ENCODE results near the gene PRKCA.
"Not testable (repeated sequence)": the region's sequence is repeated elsewhere in the genome, so short reads cannot be mapped to it uniquely, and the experiment has no call there.

The PRKCA gene

DNA sequence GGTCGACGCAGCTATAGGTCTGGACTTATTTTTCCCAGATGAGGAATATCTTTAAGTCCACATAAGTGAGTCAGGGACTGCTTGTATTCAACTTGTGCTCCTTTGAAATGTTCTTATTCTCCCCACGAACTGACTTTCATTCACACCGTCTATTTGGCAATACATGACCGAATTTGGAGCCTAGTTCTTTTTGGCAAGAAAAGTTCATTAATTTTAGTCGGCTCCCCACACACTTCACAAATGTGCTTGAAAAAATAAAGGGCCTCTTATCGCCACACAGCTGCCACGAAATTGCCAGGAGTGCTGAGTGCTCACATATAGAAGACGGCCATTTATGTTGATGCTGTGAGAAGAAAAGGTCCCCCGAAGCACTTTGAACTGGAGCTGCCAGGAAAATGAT lies 152.6 kb downstream of the PRKCA start:
- H3K9me3 Mint-ChIP-seq = peaks cover 24% of the 10 kb centered on the region
- no peak overlapping the region for H3K27ac Mint-ChIP-seq
- H3K4me1 Mint-ChIP-seq (ENCODE audit: low read depth) = peaks cover 41% of the 10 kb centered on the region
- no peaks in the 10 kb centered on the region for H3K27me3 Mint-ChIP-seq
- no peak overlapping the region for H3K4me3 Mint-ChIP-seq
- H3K36me3 Mint-ChIP-seq (ENCODE audit: low read depth) = peaks cover 82% of the 10 kb centered on the region
- no peak for DNase-seq

DNA sequence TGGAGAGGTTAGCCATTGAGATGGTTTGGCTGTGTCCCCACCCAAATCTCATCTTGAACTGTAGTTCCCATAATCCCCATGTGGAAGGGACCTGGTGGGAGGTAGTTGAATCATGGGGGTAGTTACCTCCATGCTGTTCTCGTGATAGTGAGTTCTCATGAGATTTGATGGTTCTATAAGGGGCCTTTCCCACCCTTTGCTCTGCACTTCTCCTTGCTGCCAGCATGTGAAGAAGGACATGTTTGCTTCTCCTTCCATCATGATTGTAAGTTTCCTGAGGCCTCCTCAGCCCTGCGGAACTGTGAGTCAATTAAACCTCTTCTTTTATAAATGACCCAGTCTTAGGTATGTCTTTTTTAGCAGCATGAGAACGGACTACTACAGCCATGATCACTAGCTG lies 155.1 kb downstream of the PRKCA start:
- Mint-ChIP-seq H3K4me1 (ENCODE audit: low read depth) (peaks cover 42% of the 10 kb centered on the region), H3K9me3 (peaks cover 24% of the 10 kb centered on the region), H3K36me3 (ENCODE audit: low read depth) (peaks cover 87% of the 10 kb centered on the region)
- not testable (repeated sequence) for H3K27me3 Mint-ChIP-seq, H3K27ac Mint-ChIP-seq, DNase-seq, H3K4me3 Mint-ChIP-seq

DNA sequence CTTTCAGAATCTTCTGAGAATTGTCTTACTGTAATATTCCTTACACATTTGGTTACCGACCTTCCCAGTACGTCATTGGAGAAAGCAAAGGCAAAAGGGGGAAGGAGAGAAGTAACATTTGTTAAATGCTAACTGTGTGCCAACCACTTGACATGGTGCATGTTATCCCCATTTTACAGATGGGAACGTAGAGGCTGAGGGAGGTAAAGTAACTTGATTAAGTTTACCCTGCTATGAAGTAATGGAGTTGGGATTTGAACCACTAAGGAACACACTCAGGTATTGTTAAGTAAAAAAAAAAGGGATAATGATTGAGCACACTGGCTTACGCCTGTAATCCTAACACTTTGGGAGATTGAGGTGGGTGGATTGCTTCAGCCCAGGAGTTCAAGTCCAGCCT lies 156.4 kb downstream of the PRKCA start:
- Mint-ChIP-seq H3K4me1 (ENCODE audit: low read depth) (peaks cover 47% of the 10 kb centered on the region), H3K4me3 (no peak overlapping the region), H3K36me3 (ENCODE audit: low read depth) (peaks cover 84% of the 10 kb centered on the region)

DNA sequence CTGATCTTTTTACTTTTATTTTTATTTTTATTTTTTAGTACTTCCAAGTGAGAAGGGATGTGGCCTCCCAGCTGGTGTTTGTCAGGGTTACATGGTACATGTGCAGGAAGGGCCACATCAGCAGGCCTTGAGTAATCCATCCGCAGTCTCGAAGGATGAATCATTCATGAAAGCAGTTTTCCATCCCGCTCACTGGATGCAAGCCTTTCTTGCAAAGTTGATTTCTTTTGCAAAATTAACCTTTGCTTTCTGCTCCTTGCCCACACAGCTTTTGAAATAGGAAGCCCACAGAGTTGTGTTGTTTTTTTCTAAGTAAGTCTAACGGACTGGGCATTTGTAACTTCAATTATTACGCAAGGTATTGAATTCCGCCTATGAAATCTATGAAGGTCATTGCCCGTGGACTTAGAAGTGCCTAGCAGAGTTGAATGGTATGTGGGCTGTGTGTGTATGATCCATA lies 157.4 kb downstream of the PRKCA start:
- H3K4me3 Mint-ChIP-seq = no peak overlapping the region

More for the DNA sequence above, 156.4 kb downstream of the PRKCA start:
- Mint-ChIP-seq H3K27ac (no peak overlapping the region), H3K9me3 (peaks cover 24% of the 10 kb centered on the region), H3K27me3 (no peaks in the 10 kb centered on the region)
- no peak for DNase-seq

DNA sequence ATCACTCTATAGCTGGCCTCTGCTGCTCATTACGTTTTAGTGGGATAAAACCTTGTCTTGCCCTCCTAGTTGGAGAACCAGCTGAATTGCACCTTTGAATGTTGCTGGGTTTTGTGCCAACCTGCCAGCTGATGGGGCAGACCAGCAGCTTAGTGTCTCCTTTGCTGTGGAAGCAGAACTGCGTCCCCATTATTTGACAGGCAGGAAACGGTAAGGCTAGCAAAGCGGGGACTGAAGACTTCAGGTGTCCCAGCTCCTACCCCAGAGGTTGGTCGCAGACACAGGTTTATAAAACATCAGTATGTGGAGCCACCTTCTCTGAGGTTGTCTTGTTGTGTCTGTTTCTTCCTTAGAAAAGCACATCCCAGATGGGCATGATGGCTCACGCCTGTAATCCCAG lies 158.1 kb downstream of the PRKCA start:
- H3K9me3 Mint-ChIP-seq = peaks cover 23% of the 10 kb centered on the region
- peaks cover 56% of the 10 kb centered on the region for H3K4me1 Mint-ChIP-seq (ENCODE audit: low read depth)
- H3K27me3 Mint-ChIP-seq = no peaks in the 10 kb centered on the region
- H3K4me3 Mint-ChIP-seq = no peak overlapping the region
- peak overlapping the region; percentile 6 for H3K27ac Mint-ChIP-seq
- DNase-seq = no peak
- H3K36me3 Mint-ChIP-seq (ENCODE audit: low read depth) = peaks cover 70% of the 10 kb centered on the region

More for the DNA sequence above, 157.4 kb downstream of the PRKCA start:
- H3K36me3 Mint-ChIP-seq (ENCODE audit: low read depth) = peaks cover 76% of the 10 kb centered on the region
- no peak for DNase-seq
- no peaks in the 10 kb centered on the region for H3K27me3 Mint-ChIP-seq
- H3K4me1 Mint-ChIP-seq (ENCODE audit: low read depth) = peaks cover 52% of the 10 kb centered on the region
- peaks cover 24% of the 10 kb centered on the region for H3K9me3 Mint-ChIP-seq
- peak overlapping the region; percentile 63 for H3K27ac Mint-ChIP-seq

DNA sequence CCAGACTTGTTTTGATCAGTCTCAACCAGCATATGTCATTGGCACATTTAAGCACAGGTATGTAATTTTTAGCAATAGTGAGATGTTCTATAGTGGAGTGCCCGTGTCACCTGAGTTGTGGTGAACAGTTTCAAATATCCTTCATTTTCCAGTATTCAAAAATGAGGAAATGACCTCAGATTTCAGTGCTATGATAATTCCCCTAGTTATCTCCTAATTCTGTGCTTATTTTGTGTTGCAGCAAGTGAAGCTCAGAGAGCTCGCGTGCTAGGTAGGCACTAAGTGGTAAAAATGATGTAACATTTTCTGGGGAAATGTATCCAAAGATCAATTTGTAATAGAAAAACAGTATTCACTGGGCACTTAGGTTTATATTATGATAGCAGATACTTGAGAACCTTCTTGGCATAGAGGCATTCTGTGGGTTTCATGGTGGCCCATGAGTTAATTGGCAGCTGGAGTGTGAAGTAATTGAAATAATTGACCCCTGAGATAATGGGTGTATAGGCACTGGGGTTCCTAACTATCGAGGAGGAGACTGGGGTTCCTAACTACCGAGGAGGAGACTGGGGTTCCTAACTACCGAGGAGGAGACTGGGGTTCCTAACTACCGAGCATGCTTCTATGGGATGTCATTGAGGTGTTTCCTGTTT lies 159.1 kb downstream of the PRKCA start:
- Mint-ChIP-seq H3K27me3 (no peaks in the 10 kb centered on the region), H3K9me3 (peaks cover 16% of the 10 kb centered on the region), H3K4me3 (no peak overlapping the region), H3K27ac (peak overlapping the region; percentile 32), H3K4me1 (ENCODE audit: low read depth) (peaks cover 66% of the 10 kb centered on the region), H3K36me3 (ENCODE audit: low read depth) (peaks cover 67% of the 10 kb centered on the region)
- DNase-seq = no peak

DNA sequence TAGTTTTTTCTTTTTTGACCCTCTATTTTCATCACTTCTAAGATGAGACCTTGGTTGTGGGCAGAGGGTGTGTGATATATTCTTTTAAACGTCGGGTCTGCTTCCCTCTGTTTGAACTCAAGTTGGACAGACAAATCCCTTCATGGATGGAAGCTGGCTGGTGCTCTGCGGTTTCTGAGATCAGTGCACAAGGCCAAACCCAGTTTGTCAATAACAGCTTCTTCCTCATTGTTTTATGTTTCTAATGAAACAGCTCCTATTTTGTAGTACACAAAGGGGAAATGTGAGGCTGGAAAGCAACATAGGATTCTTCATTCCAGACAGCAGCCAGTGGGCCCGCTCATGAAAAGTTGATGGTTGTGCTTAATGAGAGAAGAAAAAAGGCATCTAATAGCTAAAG lies 159.6 kb downstream of the PRKCA start:
- Mint-ChIP-seq H3K4me3 (no peak overlapping the region), H3K27me3 (no peaks in the 10 kb centered on the region), H3K36me3 (ENCODE audit: low read depth) (peaks cover 65% of the 10 kb centered on the region), H3K27ac (peak overlapping the region; percentile 32), H3K4me1 (ENCODE audit: low read depth) (peaks cover 71% of the 10 kb centered on the region), H3K9me3 (peaks cover 11% of the 10 kb centered on the region)
- DNase-seq = no peak

GRCh38 chr17:66464921-66465320 lies 162.5 kb downstream of the PRKCA start:
- no peak overlapping the region for H3K27ac Mint-ChIP-seq
- H3K27me3 Mint-ChIP-seq = no peaks in the 10 kb centered on the region
- peaks cover 57% of the 10 kb centered on the region for H3K36me3 Mint-ChIP-seq (ENCODE audit: low read depth)
- H3K9me3 Mint-ChIP-seq = no peaks in the 10 kb centered on the region
- H3K4me1 Mint-ChIP-seq (ENCODE audit: low read depth) = peaks cover 88% of the 10 kb centered on the region
- no peak overlapping the region for H3K4me3 Mint-ChIP-seq
- no peak for DNase-seq

- no peaks in the 10 kb centered on the region for H3K27me3 Mint-ChIP-seq
- peaks cover 87% of the 10 kb centered on the region for H3K4me1 Mint-ChIP-seq (ENCODE audit: low read depth)
- no peak for DNase-seq
- peaks cover 54% of the 10 kb centered on the region for H3K36me3 Mint-ChIP-seq (ENCODE audit: low read depth)
- H3K27ac Mint-ChIP-seq = peak overlapping the region; percentile 98
- H3K4me3 Mint-ChIP-seq = no peak overlapping the region
- no peaks in the 10 kb centered on the region for H3K9me3 Mint-ChIP-seq
These were observed 163.3 kb downstream of the PRKCA start for GRCh38 chr17:66465701-66466100.

- no peaks in the 10 kb centered on the region for H3K27me3 Mint-ChIP-seq
- peak overlapping the region; percentile 61 for H3K4me3 Mint-ChIP-seq
- peaks cover 55% of the 10 kb centered on the region for H3K36me3 Mint-ChIP-seq (ENCODE audit: low read depth)
- peak overlapping the region; percentile 98 for H3K27ac Mint-ChIP-seq
- H3K9me3 Mint-ChIP-seq = no peaks in the 10 kb centered on the region
- peaks cover 88% of the 10 kb centered on the region for H3K4me1 Mint-ChIP-seq (ENCODE audit: low read depth)
- no peak for DNase-seq
These were observed 163.8 kb downstream of the PRKCA start for GRCh38 chr17:66466106-66466820.

DNA sequence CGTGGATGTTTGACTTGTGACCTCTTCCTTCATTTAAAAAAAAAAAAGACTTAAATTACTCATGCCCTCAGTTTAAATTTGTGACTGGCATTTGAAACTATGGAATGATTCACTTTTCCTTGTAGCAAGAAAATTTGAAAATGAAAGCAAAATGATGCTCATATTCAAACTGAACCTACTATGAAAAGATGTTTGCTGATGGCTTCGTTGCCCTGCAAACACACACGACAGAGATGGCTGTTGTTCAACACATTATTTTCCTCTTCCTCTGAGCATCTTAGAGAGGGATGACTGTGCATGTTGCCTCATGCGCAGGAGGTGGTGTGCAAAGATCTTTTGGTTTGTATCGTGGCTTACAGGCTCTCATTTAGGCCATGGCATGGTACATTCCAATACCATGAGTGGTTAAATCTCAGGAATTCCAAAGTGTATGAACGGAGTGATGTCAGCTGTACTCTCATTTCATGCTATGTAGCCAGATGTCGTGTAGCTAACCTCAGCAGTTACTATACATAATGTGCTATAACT lies 164.5 kb downstream of the PRKCA start:
- Mint-ChIP-seq H3K36me3 (ENCODE audit: low read depth) (peaks cover 55% of the 10 kb centered on the region), H3K27ac (peak overlapping the region; percentile 98), H3K4me1 (ENCODE audit: low read depth) (peaks cover 86% of the 10 kb centered on the region), H3K4me3 (peak overlapping the region; percentile 61), H3K27me3 (no peaks in the 10 kb centered on the region), H3K9me3 (no peaks in the 10 kb centered on the region)
- DNase-seq = peak; percentile 55

- H3K4me1 Mint-ChIP-seq (ENCODE audit: low read depth) = peaks cover 85% of the 10 kb centered on the region
- peak overlapping the region; percentile 98 for H3K27ac Mint-ChIP-seq
- H3K36me3 Mint-ChIP-seq (ENCODE audit: low read depth) = peaks cover 63% of the 10 kb centered on the region
- H3K9me3 Mint-ChIP-seq = no peaks in the 10 kb centered on the region
- no peak for DNase-seq
- H3K27me3 Mint-ChIP-seq = no peaks in the 10 kb centered on the region
- H3K4me3 Mint-ChIP-seq = peak overlapping the region; percentile 19
These were observed 165.4 kb downstream of the PRKCA start for GRCh38 chr17:66467766-66468165.

DNA sequence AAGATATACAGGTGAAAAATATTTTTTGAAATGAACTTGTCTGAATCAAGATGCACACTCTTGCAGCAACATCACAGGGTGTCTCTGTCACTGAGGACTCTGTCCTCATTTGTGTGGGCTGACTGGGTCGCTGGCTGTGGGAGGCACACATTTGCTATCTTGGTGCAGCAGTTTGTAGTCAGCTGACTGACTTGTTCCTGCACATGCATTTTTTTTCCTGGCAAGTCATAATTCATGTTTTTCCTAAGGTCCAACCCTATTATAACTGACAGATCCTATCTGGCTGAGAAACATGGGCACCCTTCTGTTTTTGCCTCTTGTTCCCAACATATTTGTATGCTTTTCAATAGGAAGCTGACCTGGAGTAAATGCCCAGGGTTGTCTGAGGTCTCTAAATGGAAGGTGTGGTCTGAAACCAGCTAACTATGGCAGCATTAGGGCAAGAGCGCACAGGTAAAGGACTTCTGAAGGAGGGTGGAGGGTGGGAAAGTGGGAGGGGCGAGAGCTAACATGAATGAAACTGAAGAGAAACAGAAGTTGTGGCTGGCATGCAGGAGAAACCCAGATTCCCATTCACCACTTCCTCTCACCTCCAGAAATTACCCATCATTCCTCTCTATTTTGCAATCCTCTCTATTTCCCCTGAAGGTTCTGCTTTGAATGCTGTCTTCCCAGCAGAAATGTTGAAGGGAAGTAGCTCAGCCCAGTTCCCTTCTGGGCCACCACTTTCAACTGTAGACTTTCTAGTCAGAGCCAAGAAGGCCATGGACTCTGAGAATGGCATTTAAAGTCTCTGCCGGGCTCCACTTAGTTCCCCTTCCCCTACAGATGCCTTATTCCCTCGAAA lies 166.1 kb downstream of the PRKCA start:
- no peaks in the 10 kb centered on the region for H3K9me3 Mint-ChIP-seq
- H3K27ac Mint-ChIP-seq = peak overlapping the region; percentile 98
- H3K4me1 Mint-ChIP-seq (ENCODE audit: low read depth) = peaks cover 87% of the 10 kb centered on the region
- H3K27me3 Mint-ChIP-seq = no peaks in the 10 kb centered on the region
- H3K36me3 Mint-ChIP-seq (ENCODE audit: low read depth) = peaks cover 67% of the 10 kb centered on the region
- H3K4me3 Mint-ChIP-seq = peak overlapping the region; percentile 19
- no peak for DNase-seq

DNA sequence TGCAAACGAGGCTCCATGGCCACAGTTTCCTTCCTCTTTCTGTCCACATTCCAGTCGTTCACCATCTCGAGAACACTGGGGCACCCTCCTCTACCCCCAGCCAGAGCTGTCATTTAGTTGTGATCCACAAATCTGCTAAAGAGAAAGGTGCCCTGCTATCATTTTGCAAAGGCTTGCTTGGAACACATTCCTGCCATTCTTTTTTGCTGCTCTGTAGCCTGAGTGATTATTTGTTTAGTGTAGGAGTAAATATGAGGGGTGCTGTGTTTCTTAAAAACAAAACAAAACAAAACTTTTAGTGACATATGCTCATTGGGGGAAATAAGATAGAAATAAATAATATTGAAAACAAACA lies 166.7 kb downstream of the PRKCA start:
- peak overlapping the region; percentile 98 for H3K27ac Mint-ChIP-seq
- DNase-seq = no peak
- H3K4me1 Mint-ChIP-seq (ENCODE audit: low read depth) = peaks cover 86% of the 10 kb centered on the region
- no peaks in the 10 kb centered on the region for H3K27me3 Mint-ChIP-seq
- H3K9me3 Mint-ChIP-seq = no peaks in the 10 kb centered on the region
- H3K36me3 Mint-ChIP-seq (ENCODE audit: low read depth) = peaks cover 67% of the 10 kb centered on the region
- no peak overlapping the region for H3K4me3 Mint-ChIP-seq

All from activated T-cell treated with anti-CD3 and anti-CD28 coated beads, Interleukin-2, amount 50 U/mL, for 24 hours (primary cell).